ENCODE measurements around the gene ASIC3.

DNA sequence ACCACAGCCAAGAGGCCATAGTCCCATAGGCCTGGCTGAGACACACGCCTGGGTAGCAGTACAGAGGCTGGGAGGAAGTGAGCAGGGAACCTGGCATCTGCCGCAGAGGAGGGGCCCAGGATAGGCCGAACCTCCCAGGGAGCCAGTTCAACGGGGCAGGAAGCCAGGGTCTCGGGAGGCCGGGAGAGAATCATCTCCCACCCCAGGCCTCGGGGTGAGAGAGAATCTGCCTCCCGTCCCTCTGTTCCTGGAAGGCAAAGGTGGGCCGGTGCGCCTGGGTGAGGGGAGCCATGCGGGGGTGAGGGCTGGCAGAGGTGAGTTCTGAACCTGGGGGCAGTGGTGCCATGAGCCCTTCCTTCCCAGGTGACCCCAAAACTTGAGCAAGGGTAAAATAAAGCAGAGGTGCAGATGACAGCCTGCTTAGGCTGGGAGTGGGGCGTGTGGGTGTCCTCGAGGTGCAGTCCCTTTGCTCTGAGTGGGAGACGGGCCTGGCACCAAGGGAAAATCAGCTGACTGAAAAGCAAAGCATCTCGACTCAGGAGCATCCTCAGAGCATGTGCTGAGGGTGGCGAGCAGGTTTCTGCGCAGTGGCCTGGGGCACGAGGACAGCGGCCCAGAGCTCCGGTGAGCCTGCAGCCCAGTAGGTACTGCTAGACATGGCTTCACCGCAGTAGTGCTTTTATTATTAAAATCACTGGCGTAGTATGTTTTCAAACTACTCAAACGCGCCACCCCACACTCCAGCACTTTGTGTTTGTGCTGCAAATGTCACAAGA lies 53.5 kb downstream of the ASIC3 start:
- TF ChIP-seq, protein P1, sequence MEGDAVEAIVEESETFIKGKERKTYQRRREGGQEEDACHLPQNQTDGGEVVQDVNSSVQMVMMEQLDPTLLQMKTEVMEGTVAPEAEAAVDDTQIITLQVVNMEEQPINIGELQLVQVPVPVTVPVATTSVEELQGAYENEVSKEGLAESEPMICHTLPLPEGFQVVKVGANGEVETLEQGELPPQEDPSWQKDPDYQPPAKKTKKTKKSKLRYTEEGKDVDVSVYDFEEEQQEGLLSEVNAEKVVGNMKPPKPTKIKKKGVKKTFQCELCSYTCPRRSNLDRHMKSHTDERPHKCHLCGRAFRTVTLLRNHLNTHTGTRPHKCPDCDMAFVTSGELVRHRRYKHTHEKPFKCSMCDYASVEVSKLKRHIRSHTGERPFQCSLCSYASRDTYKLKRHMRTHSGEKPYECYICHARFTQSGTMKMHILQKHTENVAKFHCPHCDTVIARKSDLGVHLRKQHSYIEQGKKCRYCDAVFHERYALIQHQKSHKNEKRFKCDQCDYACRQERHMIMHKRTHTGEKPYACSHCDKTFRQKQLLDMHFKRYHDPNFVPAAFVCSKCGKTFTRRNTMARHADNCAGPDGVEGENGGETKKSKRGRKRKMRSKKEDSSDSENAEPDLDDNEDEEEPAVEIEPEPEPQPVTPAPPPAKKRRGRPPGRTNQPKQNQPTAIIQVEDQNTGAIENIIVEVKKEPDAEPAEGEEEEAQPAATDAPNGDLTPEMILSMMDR (IDR thresholded peaks at IDR 0.05 in 8 of 11, conservative IDR thresholded peaks at IDR 0.05 in 3 of 11), result no peak
- no peak for TF ChIP-seq POLR2A (IDR thresholded peaks at IDR 0.05)
- TF ChIP-seq POLR2AphosphoS5 (IDR thresholded peaks at IDR 0.05), result no peak
